ENCODE data around the gene IGFBP1.
A peak's percentile ranks its signal among the peaks of the same experiment; 100 is the strongest.
"Not testable (repeated sequence)": the region's sequence is repeated elsewhere in the genome, so short reads cannot be mapped to it uniquely, and the experiment has no call there.

The IGFBP1 gene

DNA sequence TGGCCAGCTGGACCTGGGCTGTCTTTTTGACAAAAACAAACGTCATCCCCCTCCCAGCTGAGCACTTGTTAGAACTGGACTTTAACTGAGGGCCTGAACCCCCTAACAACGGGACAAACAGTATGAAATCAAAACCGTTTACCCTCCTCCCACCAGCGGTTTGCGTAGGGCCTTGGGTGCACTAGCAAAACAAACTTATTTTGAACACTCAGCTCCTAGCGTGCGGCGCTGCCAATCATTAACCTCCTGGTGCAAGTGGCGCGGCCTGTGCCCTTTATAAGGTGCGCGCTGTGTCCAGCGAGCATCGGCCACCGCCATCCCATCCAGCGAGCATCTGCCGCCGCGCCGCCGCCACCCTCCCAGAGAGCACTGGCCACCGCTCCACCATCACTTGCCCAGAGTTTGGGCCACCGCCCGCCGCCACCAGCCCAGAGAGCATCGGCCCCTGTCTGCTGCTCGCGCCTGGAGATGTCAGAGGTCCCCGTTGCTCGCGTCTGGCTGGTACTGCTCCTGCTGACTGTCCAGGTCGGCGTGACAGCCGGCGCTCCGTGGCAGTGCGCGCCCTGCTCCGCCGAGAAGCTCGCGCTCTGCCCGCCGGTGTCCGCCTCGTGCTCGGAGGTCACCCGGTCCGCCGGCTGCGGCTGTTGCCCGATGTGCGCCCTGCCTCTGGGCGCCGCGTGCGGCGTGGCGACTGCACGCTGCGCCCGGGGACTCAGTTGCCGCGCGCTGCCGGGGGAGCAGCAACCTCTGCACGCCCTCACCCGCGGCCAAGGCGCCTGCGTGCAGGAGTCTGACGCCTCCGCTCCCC, at the start of gene IGFBP1:
Gene IGFBP1, plus strand, starts transcription at position 304 of the 808 bp plus-strand sequence. Its CDS starts 165 bp downstream, at position 469.
- in situ Hi-C loops (cut with HindIII; ENCODE audit: low pct_ligation_motif_present, low pct_unique_long_range_greater_than_20kb, low sequenced_read_pairs), result no loop called here
- DNase-seq, result peak; percentile 26

DNA sequence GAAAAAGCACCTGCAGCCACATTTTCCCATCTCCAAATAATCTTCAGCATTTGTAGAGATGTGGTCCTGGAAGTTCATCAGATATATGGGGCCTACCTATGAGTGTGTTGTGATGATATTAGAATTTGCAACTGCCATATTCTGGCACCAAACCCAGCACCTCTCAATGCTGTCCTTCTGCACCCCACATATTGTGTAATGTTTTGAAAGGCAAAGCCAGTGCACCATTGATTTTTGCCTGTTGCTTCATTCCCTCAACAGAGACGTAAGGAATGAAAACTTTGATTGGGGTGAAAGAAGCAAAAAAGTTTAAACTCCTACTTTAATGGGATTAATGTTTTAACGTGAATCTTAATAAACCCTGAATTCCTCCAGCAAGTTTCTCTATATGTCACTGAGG, 49.4 kb upstream of the IGFBP1 start:
- DNase-seq; in situ Hi-C loops (cut with HindIII; ENCODE audit: low pct_ligation_motif_present, low pct_unique_long_range_greater_than_20kb, low sequenced_read_pairs): not testable (repeated sequence)

DNA sequence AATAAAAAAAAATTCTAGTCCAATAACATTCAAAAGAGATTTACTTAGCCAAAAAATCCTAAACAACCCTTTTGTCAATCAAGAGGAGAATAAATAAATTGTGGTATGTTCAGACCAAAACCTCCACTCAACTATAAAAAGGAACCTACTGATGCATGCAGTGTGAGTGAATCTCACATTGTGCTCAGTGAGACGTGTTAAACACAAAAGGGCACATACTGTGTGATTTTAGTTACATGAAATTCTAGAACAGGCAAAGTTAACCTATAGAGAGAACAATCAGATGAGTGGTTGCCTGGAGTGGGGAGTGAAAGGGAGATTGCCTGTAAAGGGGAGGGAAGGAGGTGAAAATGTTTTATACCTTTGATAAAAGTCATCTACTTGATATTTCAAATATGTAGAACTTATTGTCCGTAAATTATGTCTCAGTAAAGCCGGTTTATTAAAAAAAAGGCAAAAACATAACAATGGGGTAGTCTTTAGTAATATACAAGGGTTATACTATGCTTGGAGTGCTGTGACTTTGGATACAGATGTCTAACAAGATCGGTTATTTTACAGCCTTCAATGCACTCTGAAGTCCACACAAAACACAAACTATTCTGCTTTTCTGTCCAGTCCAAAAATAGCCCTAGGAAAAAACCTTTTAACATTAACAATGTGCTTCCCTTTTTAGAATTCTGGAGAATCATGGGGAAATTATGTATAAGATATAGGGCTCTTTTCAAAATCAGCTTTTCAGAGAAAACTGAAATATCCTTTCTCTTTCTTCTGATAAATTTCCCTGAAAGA, 46.2 kb upstream of the IGFBP1 start:
- DNase-seq, result not testable (repeated sequence)

DNA sequence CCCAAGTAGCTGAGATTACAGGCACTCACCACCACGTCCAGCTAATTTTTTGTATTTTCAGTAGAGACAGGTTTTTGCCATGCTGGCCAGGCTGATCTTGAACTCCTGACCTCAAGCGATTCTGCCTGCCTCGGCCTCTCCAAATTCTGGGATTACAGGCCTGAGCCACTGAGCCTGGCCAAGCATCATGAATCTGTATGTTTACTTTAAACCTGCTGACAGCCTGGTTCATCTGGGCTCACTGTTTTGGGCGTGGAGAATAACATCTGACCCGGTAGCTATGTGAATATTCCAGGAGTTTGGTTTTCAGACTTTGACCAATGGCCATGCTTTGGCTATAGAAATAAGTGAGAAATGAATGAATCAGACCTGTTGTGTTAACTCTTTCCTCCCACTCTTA, 41.8 kb upstream of the IGFBP1 start:
- not testable (repeated sequence) for DNase-seq

More for the DNA sequence above, 46.2 kb upstream of the IGFBP1 start:
- in situ Hi-C loops (cut with HindIII; ENCODE audit: low pct_ligation_motif_present, low pct_unique_long_range_greater_than_20kb, low sequenced_read_pairs), result not testable (repeated sequence)

DNA sequence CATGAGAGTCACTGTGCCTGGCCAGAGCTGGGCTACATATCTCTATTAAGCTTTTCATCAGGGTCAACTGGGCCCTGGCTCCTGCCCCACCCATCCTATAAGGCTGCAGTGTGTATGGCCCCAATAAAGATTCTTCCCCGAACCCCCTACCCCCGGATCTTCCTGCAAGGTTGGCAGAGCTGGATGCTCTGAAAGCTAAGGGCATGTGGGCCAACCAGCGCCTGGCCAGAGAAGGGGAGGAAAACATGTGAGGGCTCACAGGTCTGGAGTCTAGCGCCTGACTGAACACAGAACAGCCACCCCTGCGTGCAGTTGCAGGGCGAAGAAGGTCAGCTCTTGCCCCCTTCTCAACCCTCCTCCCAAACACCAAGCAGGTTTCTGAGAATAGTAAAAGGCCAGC, 39.6 kb upstream of the IGFBP1 start:
- in situ Hi-C loops (cut with HindIII; ENCODE audit: low pct_ligation_motif_present, low pct_unique_long_range_greater_than_20kb, low sequenced_read_pairs); DNase-seq: not testable (repeated sequence)

More for the DNA sequence above, 41.8 kb upstream of the IGFBP1 start:
- in situ Hi-C loops (cut with HindIII; ENCODE audit: low pct_ligation_motif_present, low pct_unique_long_range_greater_than_20kb, low sequenced_read_pairs), result not testable (repeated sequence)

DNA sequence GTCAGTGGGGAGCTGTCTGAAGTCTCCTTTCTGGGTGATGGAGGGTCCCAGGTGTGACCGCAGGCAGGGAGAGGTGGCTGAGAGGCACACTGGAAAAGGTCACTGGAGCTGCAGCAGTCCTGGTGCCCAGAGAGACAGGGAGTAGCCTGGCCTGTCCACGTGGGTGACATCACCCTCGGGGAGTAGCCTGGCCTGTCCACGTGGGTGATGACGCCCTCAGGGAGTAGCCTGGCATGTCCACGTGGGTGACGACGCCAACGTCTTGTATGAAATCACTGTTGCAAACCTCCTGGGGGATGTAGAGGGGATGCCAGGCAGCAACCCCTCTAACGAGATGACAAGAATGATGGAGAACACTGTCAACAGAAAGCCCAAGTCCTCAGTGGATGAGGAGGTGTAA, 35.3 kb upstream of the IGFBP1 start:
- in situ Hi-C loops (cut with HindIII; ENCODE audit: low pct_ligation_motif_present, low pct_unique_long_range_greater_than_20kb, low sequenced_read_pairs); DNase-seq: not testable (repeated sequence)

DNA sequence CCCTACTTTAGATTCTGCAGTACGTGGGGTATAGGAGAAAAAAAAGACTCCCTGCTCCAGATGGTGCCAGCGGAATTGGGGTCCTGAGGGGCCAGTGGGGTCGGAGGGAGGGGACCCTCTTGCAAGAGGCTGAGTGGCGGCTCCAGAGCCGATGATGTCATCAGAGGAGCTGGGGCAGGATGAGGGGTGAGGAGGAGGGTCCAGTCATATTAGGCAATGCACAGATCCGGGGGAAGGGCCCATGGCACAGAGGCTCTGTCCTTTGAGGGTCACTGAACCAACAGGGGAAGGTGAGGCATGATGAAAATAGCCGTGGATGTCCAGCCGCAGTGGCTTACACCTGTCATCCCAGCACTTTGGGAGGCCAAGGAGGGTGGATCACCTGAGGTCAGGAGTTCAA, 34.8 kb upstream of the IGFBP1 start:
- in situ Hi-C loops (cut with HindIII; ENCODE audit: low pct_ligation_motif_present, low pct_unique_long_range_greater_than_20kb, low sequenced_read_pairs), result not testable (repeated sequence)

DNA sequence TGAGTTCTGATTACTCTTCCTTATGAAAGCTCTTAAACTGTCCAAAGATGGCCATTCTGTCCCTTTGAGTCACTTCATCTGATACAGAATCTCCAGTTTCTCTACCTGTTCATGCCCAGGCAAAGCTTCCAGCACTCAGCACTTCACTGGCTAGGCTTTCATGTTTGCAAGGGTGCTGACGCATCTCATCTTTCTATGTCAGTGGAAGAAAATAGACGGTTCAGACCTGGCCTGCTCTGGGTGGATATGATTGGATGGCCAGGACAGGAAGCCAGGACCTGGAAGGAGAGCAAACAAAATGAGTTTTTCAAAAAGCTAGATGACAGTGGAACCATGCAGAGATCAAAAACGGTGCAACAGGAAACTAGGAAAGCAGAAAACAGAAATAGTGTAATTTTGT, 32.6 kb upstream of the IGFBP1 start:
- in situ Hi-C loops (cut with HindIII; ENCODE audit: low pct_ligation_motif_present, low pct_unique_long_range_greater_than_20kb, low sequenced_read_pairs); DNase-seq: not testable (repeated sequence)

More for the DNA sequence above, 34.8 kb upstream of the IGFBP1 start:
- not testable (repeated sequence) for DNase-seq

DNA sequence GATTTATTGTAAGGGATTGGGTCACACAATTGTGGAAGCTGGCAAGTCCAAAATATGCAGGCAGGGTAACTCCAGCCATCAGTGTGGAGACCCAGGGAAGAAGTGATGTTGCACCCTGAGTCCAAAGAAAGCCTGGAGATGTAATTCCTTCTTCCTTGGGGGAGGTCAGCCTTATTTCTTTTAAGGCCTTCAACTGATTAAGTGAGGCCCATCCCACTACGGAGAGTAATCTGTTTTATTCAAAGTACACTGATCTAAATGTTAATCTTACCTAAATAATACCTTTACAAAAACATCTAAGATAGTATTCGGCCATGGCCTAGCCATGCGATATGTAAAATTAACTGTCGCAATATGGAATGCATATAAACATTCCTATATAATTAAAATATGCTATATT, 31.4 kb upstream of the IGFBP1 start:
- DNase-seq; in situ Hi-C loops (cut with HindIII; ENCODE audit: low pct_ligation_motif_present, low pct_unique_long_range_greater_than_20kb, low sequenced_read_pairs): not testable (repeated sequence)

DNA sequence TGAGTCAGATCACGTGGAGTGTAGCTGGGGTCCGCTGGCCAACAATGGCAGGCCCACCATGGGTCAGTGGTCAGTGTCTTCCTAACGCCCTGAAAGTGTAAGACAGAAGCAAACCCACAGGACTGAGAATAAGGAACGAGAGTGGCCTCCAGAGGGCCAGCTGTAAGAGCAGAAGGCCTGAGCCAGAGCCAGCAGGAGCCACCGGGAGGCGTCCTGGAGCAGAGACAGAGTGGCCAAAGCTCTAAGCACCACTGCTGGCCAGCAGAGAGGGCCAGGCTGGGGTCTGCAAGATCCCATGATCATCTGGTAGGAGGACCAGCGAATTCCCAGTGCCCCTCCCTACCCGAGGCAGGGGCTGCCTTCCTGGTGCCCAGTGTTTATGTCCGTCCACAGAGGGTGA, 24.6 kb upstream of the IGFBP1 start:
- DNase-seq, result no peak
- in situ Hi-C loops (cut with HindIII; ENCODE audit: low pct_ligation_motif_present, low pct_unique_long_range_greater_than_20kb, low sequenced_read_pairs), result no loop called here

DNA sequence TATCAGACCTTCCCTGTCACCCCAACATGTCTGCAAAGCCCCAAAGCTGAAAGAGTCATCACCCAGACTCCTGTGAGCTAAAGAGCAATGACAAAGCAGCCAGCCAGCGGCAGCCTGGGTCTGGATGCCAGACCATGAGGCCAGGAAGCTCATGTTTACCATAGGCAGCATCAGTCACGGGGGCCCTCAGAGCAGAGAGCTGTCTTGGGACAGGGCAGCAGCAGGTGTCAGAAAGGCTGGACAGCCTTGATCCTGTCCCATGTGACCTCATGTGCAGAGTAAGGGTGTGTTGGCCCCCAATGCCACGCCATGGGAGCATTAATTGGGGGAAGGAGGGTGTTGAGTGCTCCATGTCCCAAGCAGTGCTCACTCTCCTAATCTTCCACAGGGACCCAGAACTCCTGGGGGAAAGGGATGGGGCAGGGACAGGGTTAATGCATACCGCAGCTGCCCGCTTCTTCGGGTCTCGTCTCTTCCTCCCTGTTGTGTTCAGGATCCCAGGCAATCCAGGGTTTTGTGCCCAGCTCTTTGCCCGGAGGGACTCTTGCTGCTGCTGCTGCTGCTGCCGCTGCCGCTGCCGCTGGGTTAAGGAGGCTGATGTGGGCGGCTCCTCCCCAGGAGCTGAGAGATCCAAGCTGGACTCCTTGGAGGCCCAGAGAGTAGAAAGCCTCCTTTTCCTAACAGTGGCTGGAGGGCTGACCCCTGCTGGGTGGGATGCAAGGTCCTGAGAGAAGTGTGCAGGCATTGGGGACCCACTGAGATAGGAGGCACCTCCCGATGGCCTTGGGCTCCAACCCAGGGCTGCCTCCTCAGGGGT, 22.5 kb upstream of the IGFBP1 start:
- no peak for DNase-seq
- in situ Hi-C loops (cut with HindIII; ENCODE audit: low pct_ligation_motif_present, low pct_unique_long_range_greater_than_20kb, low sequenced_read_pairs), result no loop called here

DNA sequence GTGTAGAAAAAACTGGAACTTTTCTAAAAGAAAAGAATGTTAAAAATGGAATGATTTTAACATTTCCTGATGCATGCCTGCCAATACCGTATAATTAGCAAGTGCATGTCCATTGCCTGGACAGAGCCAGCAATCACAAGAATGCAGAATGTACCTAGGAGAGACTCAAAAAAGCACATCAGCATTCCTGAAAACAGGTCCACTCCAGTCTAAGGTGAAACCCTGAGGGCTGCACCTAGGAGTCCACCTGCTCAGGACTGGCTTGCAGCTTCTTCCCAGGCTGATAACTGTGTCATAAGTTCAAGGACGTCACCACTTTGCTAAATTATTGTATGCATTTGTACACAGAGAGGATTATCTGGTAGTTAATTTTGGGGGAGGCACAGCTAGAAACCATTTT, 20.8 kb upstream of the IGFBP1 start:
- in situ Hi-C loops (cut with HindIII; ENCODE audit: low pct_ligation_motif_present, low pct_unique_long_range_greater_than_20kb, low sequenced_read_pairs), result no loop called here
- no peak for DNase-seq

DNA sequence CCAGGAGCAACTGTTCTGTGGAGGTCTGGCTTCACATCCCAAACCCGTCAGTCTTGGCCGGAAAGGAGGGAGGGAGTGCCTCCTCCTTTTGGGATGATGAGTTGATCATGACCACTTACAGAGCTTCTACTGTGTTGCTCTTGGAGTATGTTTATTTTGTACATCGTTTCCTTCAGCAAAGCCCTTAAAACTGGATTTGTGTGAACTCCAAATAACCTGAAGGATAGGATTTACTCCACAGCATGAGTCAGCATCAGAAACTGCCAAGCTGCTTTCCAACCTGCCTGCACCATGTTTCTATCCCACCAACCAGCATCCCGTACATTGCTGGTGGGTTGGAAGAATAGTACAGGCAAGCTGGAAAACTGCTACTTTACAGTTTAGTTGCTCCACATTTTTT, 18.9 kb upstream of the IGFBP1 start:
- in situ Hi-C loops (cut with HindIII; ENCODE audit: low pct_ligation_motif_present, low pct_unique_long_range_greater_than_20kb, low sequenced_read_pairs), result no loop called here
- DNase-seq, result no peak

DNA sequence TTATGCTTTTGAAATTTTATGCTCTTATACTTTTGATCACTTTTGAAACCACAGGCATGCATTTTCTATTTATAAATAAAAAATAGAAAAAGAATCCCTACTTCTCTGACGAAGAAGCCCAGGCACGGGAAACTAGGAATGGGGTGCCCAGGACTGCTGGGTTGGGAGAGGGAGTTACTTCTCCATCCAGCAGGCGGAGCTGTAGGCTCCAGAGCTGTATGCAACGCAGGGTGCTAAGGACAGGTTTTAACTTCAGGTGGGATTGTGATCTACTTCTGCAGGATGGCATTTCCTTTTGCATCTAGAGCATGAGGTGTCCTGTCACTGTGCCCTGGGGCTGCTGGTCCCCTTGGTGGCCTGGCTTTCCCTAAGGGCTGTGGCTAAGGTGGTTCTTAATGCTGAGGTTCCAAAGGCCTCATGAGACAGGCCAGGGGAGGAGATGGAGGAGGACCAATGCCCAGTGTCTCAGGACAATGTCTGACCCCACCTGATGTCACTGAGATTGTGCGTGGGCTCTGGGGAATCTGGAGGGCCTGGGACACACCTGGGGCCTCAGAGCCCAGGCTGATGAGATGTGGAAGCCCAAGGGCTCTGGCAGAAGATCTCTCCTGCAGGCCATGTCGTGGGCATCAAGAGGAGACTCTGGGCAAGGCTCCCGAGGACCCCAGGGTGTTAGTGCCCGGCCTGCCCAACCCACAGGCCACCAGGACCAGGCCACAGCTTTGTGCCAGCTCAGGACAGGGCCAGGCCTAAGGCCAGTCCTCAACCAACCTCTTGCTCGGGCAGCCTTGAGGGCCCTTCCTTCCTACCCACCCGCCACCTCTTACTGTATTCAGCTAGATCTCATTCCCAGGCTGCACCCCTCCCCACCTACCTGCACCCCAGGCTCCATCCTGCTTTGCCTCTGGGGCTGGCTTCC, 15.9 kb upstream of the IGFBP1 start:
- in situ Hi-C loops (cut with HindIII; ENCODE audit: low pct_ligation_motif_present, low pct_unique_long_range_greater_than_20kb, low sequenced_read_pairs), result no loop called here
- peak; percentile 26 for DNase-seq

DNA sequence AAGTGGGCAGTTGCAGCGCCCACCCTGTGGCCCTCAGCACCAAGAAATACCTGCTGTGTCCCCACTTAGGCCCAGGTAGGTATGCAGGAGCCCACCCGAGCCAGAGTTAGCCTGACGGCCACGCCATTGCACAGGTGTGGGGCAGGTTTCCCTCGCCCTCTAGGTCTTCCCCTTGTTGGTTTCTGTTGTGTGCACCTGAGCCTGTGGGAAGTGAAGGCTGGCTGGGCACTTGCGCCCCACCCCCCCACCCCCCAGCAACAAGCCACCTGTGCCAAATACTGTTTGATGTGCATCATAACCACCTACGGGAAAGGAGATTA, 15.3 kb upstream of the IGFBP1 start, which contains the start of gene CCDC201:
Gene CCDC201, minus strand, starts transcription at position 48 of the 320 bp plus-strand sequence. CDS start 75 bp downstream, outside the sequence.
- in situ Hi-C loops (cut with HindIII; ENCODE audit: low pct_ligation_motif_present, low pct_unique_long_range_greater_than_20kb, low sequenced_read_pairs), result no loop called here
- DNase-seq, result no peak

DNA sequence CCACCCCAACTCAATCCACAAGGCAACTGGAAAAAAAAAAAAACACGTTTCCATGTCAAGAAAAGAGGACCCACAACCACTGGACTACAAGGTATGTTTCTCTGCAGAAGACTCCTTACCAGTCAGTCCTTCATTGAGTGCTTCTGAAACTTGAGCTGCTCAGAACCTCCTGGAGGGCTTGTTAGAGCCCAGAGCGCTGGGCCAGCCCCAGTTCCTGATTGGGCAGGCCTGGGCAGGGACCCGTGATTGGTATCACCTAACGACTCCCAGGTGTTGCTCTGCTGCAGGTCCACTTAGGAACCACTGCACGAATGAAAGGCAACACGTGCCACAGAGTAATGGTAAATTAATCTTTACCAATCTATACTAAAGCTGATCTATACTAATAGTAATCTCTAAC, 14.9 kb upstream of the IGFBP1 start:
- no peak for DNase-seq
- in situ Hi-C loops (cut with HindIII; ENCODE audit: low pct_ligation_motif_present, low pct_unique_long_range_greater_than_20kb, low sequenced_read_pairs), result no loop called here

DNA sequence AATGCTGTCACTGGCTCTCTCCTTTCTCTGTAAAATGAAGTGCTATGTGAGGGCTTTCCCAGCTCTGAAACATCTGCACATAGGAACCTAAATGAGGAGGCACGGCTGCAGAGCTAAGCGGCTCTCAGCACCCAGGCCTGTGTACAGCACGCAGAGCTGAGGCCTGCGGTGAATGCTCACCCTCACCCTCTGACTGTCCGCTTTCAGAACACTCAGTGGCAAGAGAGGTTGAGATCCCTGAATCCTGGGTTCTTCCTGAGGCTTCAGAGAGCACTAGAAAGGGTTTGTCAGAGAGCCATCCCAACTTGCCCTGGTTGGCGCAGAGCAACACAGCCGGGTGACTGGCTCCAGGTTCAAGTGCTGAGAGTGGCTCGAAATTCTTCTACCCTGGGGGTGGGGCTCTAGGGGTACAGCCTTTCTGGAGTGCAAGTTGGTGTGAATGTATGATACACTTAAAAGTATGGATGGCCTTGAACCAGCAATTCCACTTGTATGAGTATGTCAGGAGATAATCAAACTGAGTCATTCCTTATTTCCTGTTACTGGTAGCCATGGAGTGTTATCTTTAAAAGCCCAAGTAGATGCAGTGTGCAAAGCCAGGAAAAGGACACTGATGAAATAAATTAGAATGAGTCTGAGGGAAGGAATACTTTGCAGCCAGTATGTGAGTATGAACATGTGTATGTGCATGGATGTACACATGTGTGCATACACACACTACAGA, 13.7 kb upstream of the IGFBP1 start:
- in situ Hi-C loops (cut with HindIII; ENCODE audit: low pct_ligation_motif_present, low pct_unique_long_range_greater_than_20kb, low sequenced_read_pairs), result no loop called here
- peak; percentile 28 for DNase-seq
